K562 (cell line): ENCODE results near the gene PUS7L. TPM values are rescaled to one million over a fixed set of nuclear protein-coding genes. Genes with fewer than 3 reads are reported as not detected.

Experiments
- IRF9 ChIP-seq: fragments of 450-650 bp; IDR thresholded peaks from 2 replicates; pipeline ENCODE4 v1.6.1; 2016; ENCODE audit warnings: missing biosample characterization, missing genetic modification characterization
- NCOA1 ChIP-seq: fragments of 450-650 bp; IDR thresholded peaks from 2 replicates; pipeline ENCODE4 v1.6.1; 2016; ENCODE audit warnings: low read depth
- REST ChIP-seq, 2 experiments: fragments of 450-650 bp; formaldehyde crosslinking in 1 of 2; IDR thresholded peaks; 2 replicates each; pipeline versions ENCODE4 v1.4.0 to v1.6.1; 2014 to 2020; ENCODE audit warnings: mild to moderate bottlenecking in 2 of 2, borderline replicate concordance in 1 of 2, low read depth in 1 of 2
- polyA plus RNA-seq, 8 experiments: library from polyadenylated mRNA; depleted of rRNA in 4 of 8; stranded (reverse) in 5 of 8; unstranded in 3 of 8; fragments of >200 nt; fragmentation: Nextera tagmentation in 2 of 8; fragmentation: Illumina TruSeq in 1 of 8; extraction: Ambion mirVana in 2 of 8; extraction: Trizol in 1 of 8; gene quantifications; 2 replicates each; pipeline versions ENCODE4 v1.2.1 to v1.2.3, GENCODE V29; 2011 to 2014; ENCODE audit warnings: inconsistent platforms in 1 of 8, missing spikeins in 1 of 8
- total RNA-seq, 7 experiments: library from RNA; depleted of rRNA in 6 of 7; stranded (reverse); fragments of >200 nt in 6 of 7; fragmentation: Illumina TruSeq in 2 of 7; extraction: Trizol in 2 of 7; gene quantifications; 2 replicates each; pipeline versions ENCODE4 v1.2.1 to v1.2.3, GENCODE V29; 2011 to 2021; ENCODE audit warnings: low replicate concordance in 1 of 7

PUS7L gene
- total and polyA plus RNA-seq, 9 of the 15 experiments (the other 6 are each of a cell fraction or from before 2014, with no cell fraction given): 10.8 to 53.3 (median 25.2) TPM

GRCh38 chr12:43758728-43759563 lies at the start of gene PUS7L, which contains the start of gene IRAK4 (continued):
- peak; percentile 63 for TF ChIP-seq REST (IDR thresholded peaks at IDR 0.05; ENCODE audit: borderline replicate concordance)
- TF ChIP-seq REST (CRISPR knock-in tag; IDR thresholded peaks at IDR 0.05; ENCODE audit: low read depth): no peak
- TF ChIP-seq NCOA1: no peak
- TF ChIP-seq IRF9 (tag): no peak
